Right lobe of liver (tissue), 6 donors: ENCODE results near the gene EXT2. TPM values are rescaled to one million over a fixed set of nuclear protein-coding genes. Genes with fewer than 3 reads are reported as not detected.

Experiments
- ATAC-seq, 4 donors: fragments of 200-7000 bp; cut with Tn5 transposase; one replicate each; pipeline ENCODE4 v1.9.1; 2020; ENCODE audit warnings: mild to moderate bottlenecking in 4 of 4, moderate library complexity in 4 of 4
- DNase-seq, 3 donors: peaks; one replicate each; pipeline ENCODE4 v3.0.0-alpha.2; 2020
- H3K27ac ChIP-seq, 3 donors: fragments of 200-600 bp; one replicate each; pipeline ENCODE4 v1.8.0; 2022
- H3K27me3 ChIP-seq, 2 donors: fragments of 200-600 bp; one replicate each; pipeline ENCODE4 v1.8.0; 2022
- H3K36me3 ChIP-seq, 4 donors: fragments of 200-600 bp; sonication (generic) in 1 of 4; one replicate each; pipeline versions ENCODE4 v1.5.1 to v1.8.0; 2017 to 2022; ENCODE audit warnings: control low read depth in 1 of 4
- H3K4me1 ChIP-seq, 4 donors: fragments of 200-600 bp; sonication (generic) in 1 of 4; one replicate each; pipeline versions ENCODE4 v1.5.1 to v1.8.0; 2017 to 2022; ENCODE audit warnings: control low read depth in 1 of 4
- H3K4me3 ChIP-seq, 3 donors: fragments of 200-600 bp; one replicate each; pipeline ENCODE4 v1.8.0; 2022
- H3K9me3 ChIP-seq, 4 donors: fragments of 200-600 bp; sonication (generic) in 1 of 4; one replicate each; pipeline versions ENCODE4 v1.5.1 to v1.8.0; 2017 to 2022; ENCODE audit warnings: control low read depth in 1 of 4
- POLR2A ChIP-seq: fragments of 450-650 bp; IDR thresholded peaks from one replicate; pipeline ENCODE4 v1.6.1; 2017; ENCODE audit warnings: antibody characterized with exemption, mild to moderate bottlenecking
- WGBS: methylation state at CpG from one replicate; pipeline ENCODE4 v1.1.6; 2018; ENCODE audit warnings: low coverage, low lambda C conversion rate; ENCODE audit not compliant: insufficient coverage; ENCODE audit errors: missing lambda C conversion rate; 5-methylcytosine and 5-hydroxymethylcytosine counted together
- intact Hi-C, 2 donors: fragments of 100-400 bp; cut with DNase I; formaldehyde crosslinking; loops; one replicate each; pipeline versions ENCODE4 v1.11.2 to v1.14.1; 2022
- total RNA-seq, 6 experiments: library from RNA; depleted of rRNA in 2 of 6; stranded (reverse); fragments of >200 nt in 2 of 6; fragmentation: NEBNext Ultra II Directional in 3 of 6; extraction: Animal tissue kit (Norgen Biotek cat#: 25700) in 3 of 6; gene quantifications; one replicate each; pipeline versions ENCODE4 v1.1.0 to v1.2.4, GENCODE V29; 2016 to 2023
- TF ChIP-seq, protein P1 (sequence below), 4 donors: fragments of 200-600 bp in 3 of 4; fragments of 450-650 bp in 1 of 4; IDR thresholded peaks; one replicate each; pipeline versions ENCODE4 v1.5.1 to v1.8.0; 2016 to 2022; ENCODE audit warnings: antibody characterized with exemption in 4 of 4, mild to moderate bottlenecking in 2 of 4
- donor health status: DM: no; HTN: yes; CAD: no.
- donor health status: DM: no; HTN: no; CAD: no.
- donor health status: DM: no; HTN: no; CAD: no.
- donor health status: DM: no; HTN: yes; CAD: no.
- donor health status: DM: no; HTN: yes; CAD: no.

EXT2 gene
- total RNA-seq, 6 experiments from 2014 or later, result 21.9 to 31.3 (median 26.9) TPM

DNA sequence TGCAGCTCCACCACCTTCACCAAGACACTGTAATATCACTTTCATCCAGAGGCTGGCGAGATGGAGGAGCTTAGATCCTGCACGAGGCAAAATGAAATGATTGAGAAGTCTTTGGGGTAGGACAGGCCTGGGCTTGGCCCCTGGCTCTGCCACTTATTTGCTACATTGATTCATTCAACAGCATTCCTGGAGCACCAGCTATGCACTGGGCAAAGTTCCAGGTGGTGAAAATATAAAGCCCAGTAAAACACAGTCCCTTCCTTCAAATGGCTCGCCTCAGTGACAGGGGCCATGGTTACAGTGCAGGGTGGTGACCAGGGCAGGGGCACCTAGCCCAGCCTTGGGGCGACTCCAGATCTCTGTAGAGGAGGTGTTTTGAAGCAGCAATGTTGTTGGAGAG is 194.7 kb downstream of the EXT2 start:
- Histone ChIP-seq H3K9me3 (no peaks in the 10 kb centered on the region), H3K4me3 (no peak overlapping the region), H3K36me3 (no peaks in the 10 kb centered on the region), H3K4me1 (no peaks in the 10 kb centered on the region), H3K27ac (no peak overlapping the region), H3K27me3 (no peaks in the 10 kb centered on the region)
- ATAC-seq (no peak), DNase-seq (no peak)
- intact Hi-C loops, result no loop called here
- TF ChIP-seq POLR2A, result no peak
- TF ChIP-seq, protein P1, sequence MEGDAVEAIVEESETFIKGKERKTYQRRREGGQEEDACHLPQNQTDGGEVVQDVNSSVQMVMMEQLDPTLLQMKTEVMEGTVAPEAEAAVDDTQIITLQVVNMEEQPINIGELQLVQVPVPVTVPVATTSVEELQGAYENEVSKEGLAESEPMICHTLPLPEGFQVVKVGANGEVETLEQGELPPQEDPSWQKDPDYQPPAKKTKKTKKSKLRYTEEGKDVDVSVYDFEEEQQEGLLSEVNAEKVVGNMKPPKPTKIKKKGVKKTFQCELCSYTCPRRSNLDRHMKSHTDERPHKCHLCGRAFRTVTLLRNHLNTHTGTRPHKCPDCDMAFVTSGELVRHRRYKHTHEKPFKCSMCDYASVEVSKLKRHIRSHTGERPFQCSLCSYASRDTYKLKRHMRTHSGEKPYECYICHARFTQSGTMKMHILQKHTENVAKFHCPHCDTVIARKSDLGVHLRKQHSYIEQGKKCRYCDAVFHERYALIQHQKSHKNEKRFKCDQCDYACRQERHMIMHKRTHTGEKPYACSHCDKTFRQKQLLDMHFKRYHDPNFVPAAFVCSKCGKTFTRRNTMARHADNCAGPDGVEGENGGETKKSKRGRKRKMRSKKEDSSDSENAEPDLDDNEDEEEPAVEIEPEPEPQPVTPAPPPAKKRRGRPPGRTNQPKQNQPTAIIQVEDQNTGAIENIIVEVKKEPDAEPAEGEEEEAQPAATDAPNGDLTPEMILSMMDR (IDR thresholded peaks at IDR 0.05), result no peak
- 48% methylated on average over 3 of the region's 4 CpGs for WGBS

Other genes with a start within 250 kb of the EXT2 start
- 10 to 100 TPM; 11.2 to 20.2 (median 17.0) TPM for gene ALKBH3, start 214.8 kb upstream of the EXT2 start, total RNA-seq
- 100 to 1,000 TPM in 1 of 6 experiments, 10 to 100 TPM in 2, 1 to 10 TPM in 3; 5.4 to 115 (median 27.7) TPM for gene C11orf96, start 153.0 kb upstream of the EXT2 start, total RNA-seq
- not detected for gene ACCSL, start 47.7 kb upstream of the EXT2 start, total RNA-seq
- gene ACCS, start 29.4 kb upstream of the EXT2 start, total RNA-seq, result 10 to 100 TPM in 4 of 6 experiments, 1 to 10 TPM in 2; 7.3 to 32.2 (median 15.4) TPM
- gene ALX4, start 214.5 kb downstream of the EXT2 start, total RNA-seq, result not detected